OCI-LY3 (cell line): ENCODE data around the gene NCKAP1.

Experiments
- CTCF ChIP-seq: fragments of 200-600, 300-600 bp; sonication (generic); IDR thresholded peaks from 2 replicates; pipeline ENCODE4 v1.5.1; 2014; ENCODE audit warnings: antibody characterized with exemption, low read length, low read depth
- EZH2phosphoT487 ChIP-seq: fragments of 200-600 bp; shearing (Covaris generic); IDR thresholded peaks from 2 replicates; pipeline ENCODE4 v1.6.1; 2018; ENCODE audit warnings: antibody characterized with exemption, mixed run types, low read depth

GRCh38 chr2:182941121-182941722, 97.0 kb downstream of the NCKAP1 start:
- TF ChIP-seq CTCF, result no peak
- TF ChIP-seq EZH2phosphoT487, result no peak
